ENCODE results near the gene HSD3B7. TPM values are rescaled to one million over a fixed set of nuclear protein-coding genes. Genes with fewer than 3 reads are reported as not detected.

Gene HSD3B7
- total and polyA plus RNA-seq, 2 of the 8 experiments (the other 6 are each of a cell fraction or from before 2014, with no cell fraction given), result 2.9 to 6.6 TPM

DNA sequence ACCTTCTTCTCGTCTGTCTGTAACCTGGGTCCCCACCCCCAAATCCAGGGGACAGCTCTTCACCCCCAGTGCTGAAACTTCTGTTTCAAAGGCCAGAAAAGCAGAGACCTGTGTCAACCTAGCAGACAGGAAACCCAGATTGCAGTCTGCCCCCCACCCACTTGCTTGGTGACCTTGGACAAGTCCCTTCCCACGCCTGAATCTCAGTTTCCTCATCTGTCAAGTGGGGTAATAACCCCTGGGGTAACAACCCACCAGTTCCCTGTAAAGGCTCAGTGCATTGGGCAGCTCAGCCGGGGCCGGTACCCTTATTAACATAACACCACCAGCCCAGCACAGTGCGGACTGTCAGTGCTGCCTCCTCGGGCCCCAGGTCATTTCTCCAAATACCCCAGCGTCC lies 24.1 kb downstream of the HSD3B7 start:
- ChIA-PET POLR2A (ENCODE audit: partially characterized antibody) (interaction anchor here (0.6 to 1.6 kb wide), 5 partner anchors 23 to 344 kb away, joined by 3 to 6 read pairs (median 3); partner anchors contain the start of genes CTF1, HSD3B7, ZNF646 and ZNF668), CTCF (ENCODE audit: partially characterized antibody) (interaction anchor here (0.9 to 3.9 kb wide), 5 partner anchors 11 to 55 kb away, joined by 3 to 21 read pairs (median 5); partner anchors contain the start of gene HSD3B7)
- H3K4me2 ChIP-seq (ENCODE audit: insufficient read depth in 1 of 2, low read depth in 2 of 2, low read length in 2 of 2), result peak overlapping the region; percentile 61 to 66; a peak in 3 of 4 replicates
- H3K4ac ChIP-seq (replicated peaks; ENCODE audit: insufficient read length, low read depth, low read length), result no peak overlapping the region
- no peak overlapping the region for H3K23ac ChIP-seq (ENCODE audit: insufficient read length)
- 62% methylated on average over 7 of the region's 7 CpGs; no CpG with 5 or more reads in 1 of the 2 experiments for WGBS, 2 experiments (ENCODE audit: extremely low coverage in 1 of 2, insufficient coverage in 1 of 2, insufficient read length in 1 of 2, insufficient replicate concordance in 2 of 2, low coverage in 1 of 2, low lambda C conversion rate in 2 of 2, missing lambda C conversion rate in 1 of 2)
- H2AFZ ChIP-seq (ENCODE audit: low read length), result no peak overlapping the region
- no peak overlapping the region for H2AK5ac ChIP-seq (ENCODE audit: low read depth, low read length)
- H3K4me3 ChIP-seq (ENCODE audit: extremely low read depth in 1 of 4, insufficient read depth in 2 of 4, low read depth in 3 of 4, low read length in 4 of 4), result peak overlapping the region in 2 of 4 experiments; percentile 42 to 63; a peak in 4 of 8 replicates
- H2BK20ac ChIP-seq (ENCODE audit: low read length), result no peak overlapping the region
- no peak overlapping the region for H3K56ac ChIP-seq (replicated peaks; ENCODE audit: insufficient read length, low read depth, low read length)
- TF ChIP-seq SIX5 (IDR thresholded peaks at IDR 0.05; ENCODE audit: low read depth, low read length), result no peak
- TF ChIP-seq SAP30 (IDR thresholded peaks at IDR 0.05; ENCODE audit: insufficient read depth, insufficient replicate concordance, low read length), result no peak
- TF ChIP-seq, protein P1, sequence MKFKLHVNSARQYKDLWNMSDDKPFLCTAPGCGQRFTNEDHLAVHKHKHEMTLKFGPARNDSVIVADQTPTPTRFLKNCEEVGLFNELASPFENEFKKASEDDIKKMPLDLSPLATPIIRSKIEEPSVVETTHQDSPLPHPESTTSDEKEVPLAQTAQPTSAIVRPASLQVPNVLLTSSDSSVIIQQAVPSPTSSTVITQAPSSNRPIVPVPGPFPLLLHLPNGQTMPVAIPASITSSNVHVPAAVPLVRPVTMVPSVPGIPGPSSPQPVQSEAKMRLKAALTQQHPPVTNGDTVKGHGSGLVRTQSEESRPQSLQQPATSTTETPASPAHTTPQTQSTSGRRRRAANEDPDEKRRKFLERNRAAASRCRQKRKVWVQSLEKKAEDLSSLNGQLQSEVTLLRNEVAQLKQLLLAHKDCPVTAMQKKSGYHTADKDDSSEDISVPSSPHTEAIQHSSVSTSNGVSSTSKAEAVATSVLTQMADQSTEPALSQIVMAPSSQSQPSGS (IDR thresholded peaks at IDR 0.05; ENCODE audit: low read length), result no peak
- TF ChIP-seq CBX5 (IDR thresholded peaks at IDR 0.05; ENCODE audit: low read depth, low read length), result no peak
- TF ChIP-seq KDM1A (IDR thresholded peaks at IDR 0.05; ENCODE audit: borderline replicate concordance, low read length), result peak; percentile 69
- H2BK12ac ChIP-seq (ENCODE audit: low read depth, low read length), result no peak overlapping the region
- no peak overlapping the region for H4K91ac ChIP-seq (replicated peaks; ENCODE audit: insufficient read length, low read length)
- no peak overlapping the region for H2BK120ac ChIP-seq (replicated peaks; ENCODE audit: low read depth, low read length)
- H4K20me1 ChIP-seq (replicated peaks in 1 of 2; ENCODE audit: control insufficient read depth in 1 of 2, insufficient read depth in 2 of 2, low read length in 2 of 2), result peaks cover 0 to 4% of the 10 kb centered on the region in 2 experiments
- no peaks in the 10 kb centered on the region; a peak in 2 of 7 replicates for H3K27me3 ChIP-seq (replicated peaks in 1 of 4; ENCODE audit: control insufficient read depth in 3 of 4, extremely low read depth in 1 of 4, insufficient read depth in 3 of 4, low read length in 3 of 4)
- no peak overlapping the region for H3K18ac ChIP-seq (ENCODE audit: extremely low read depth, low read length)
- H3K79me2 ChIP-seq (ENCODE audit: control insufficient read depth in 1 of 2, insufficient read depth in 2 of 2, low read length in 2 of 2), result peaks cover 0 to 4% of the 10 kb centered on the region in 2 experiments; a peak in 1 of 4 replicates
- H2BK15ac ChIP-seq (ENCODE audit: low read length), result no peak overlapping the region
- DNase-seq (ENCODE audit: low read depth in 1 of 2, low spot score in 2 of 2) (no peak), FAIRE-seq (no peak)
- H4K5ac ChIP-seq (ENCODE audit: insufficient read length, low read depth, low read length), result no peak overlapping the region
- no peaks in the 10 kb centered on the region for H3K36me3 ChIP-seq (ENCODE audit: control insufficient read depth in 2 of 4, insufficient read depth in 4 of 4, low read length in 3 of 4)
- H3K79me1 ChIP-seq (ENCODE audit: low read depth, low read length), result 0 out of 2 replicates have a peak, but pooled peaks cover 6% of the 10 kb centered on the region
- no peak overlapping the region for H3K14ac ChIP-seq (ENCODE audit: insufficient read length)
- H3K23me2 ChIP-seq (ENCODE audit: low read depth, low read length), result peaks cover 1% of the 10 kb centered on the region; the same call in 1 of the 2 replicates
- H3K9ac ChIP-seq (replicated peaks in 1 of 4; ENCODE audit: extremely low read depth in 1 of 4, low read depth in 3 of 4, low read length in 3 of 4), result no peak overlapping the region
- no peaks in the 10 kb centered on the region for H3K9me3 ChIP-seq (ENCODE audit: insufficient read depth in 2 of 2, low read depth in 1 of 2, low read length in 1 of 2)
- no peak overlapping the region for H3K27ac ChIP-seq (ENCODE audit: low read depth, low read length)
- peaks cover 4 to 18% (median 6%) of the 10 kb centered on the region in 4 experiments for H3K4me1 ChIP-seq (replicated peaks in 1 of 4; ENCODE audit: control insufficient read depth in 3 of 4, insufficient read depth in 4 of 4, low read length in 3 of 4)
- H2BK5ac ChIP-seq (ENCODE audit: low read depth, low read length), result no peak overlapping the region
- H4K8ac ChIP-seq (ENCODE audit: extremely low read depth, insufficient read depth, low read length), result no peak overlapping the region

Measured in H1 (cell line).